Amniotic stem cell (primary cell): Measurements from ENCODE around the gene TRIM44.
"Not testable (repeated sequence)": the region's sequence is repeated elsewhere in the genome, so short reads cannot be mapped to it uniquely, and the experiment has no call there.

Source experiments
- DNase-seq: peaks from one replicate; lab custom pipeline; 2025; lab: John Stamatoyannopoulos, UW

The TRIM44 gene

DNA sequence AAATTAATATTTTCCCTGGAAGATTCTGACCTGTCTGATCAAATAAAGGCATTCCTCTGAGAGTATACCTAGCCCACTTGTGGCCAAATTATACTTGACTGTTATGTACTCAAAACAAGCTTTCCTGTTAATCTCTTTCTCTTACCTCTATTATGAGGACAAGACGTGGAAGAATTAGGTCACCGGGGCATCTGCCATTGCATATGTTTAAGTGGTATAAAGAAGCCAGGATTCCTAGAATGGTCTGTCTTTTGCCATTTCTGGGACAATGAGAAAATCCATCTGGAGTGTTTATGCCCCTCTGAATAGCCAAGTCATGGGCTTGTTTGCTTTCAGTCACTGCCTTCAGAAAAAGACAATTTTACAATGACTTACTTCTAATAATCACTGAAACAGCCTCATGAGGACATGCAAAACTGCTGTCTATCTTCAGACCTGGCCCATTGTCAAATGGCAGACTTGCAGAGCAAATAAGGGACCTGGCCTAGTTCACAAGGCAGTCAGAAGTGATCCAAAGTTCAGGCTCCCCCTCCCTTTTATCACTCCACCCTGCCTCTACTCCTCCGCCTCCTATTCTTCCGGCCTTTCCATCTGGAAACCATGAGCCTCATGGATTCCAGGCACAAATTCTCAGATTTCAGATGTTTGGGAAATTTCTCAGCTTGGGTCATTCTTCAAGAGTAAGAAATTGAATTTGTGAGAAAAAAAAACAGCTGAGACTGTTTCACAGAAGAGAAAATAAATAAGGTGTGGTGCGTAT, 153.2 kb downstream of the TRIM44 start:
- no peak for DNase-seq

DNA sequence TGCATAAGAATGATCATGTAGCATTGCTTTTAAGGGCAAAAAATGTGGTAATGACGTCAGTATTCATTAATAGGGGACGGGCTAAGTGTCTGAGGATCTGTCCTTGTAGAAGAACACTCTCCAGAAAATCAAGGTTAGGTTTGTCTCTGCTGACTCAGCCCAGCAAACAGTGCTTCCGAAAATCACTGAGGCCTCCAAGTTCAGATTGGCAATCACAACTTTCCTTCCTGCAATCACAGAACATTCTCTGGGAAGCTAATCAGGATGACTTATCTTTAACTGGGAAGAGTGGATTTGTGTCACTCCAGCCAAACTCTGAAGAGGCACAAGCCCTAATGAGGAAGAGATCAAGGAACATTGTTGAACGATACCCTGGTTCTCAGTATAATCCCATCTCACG, 158.0 kb downstream of the TRIM44 start:
- no peak for DNase-seq

DNA sequence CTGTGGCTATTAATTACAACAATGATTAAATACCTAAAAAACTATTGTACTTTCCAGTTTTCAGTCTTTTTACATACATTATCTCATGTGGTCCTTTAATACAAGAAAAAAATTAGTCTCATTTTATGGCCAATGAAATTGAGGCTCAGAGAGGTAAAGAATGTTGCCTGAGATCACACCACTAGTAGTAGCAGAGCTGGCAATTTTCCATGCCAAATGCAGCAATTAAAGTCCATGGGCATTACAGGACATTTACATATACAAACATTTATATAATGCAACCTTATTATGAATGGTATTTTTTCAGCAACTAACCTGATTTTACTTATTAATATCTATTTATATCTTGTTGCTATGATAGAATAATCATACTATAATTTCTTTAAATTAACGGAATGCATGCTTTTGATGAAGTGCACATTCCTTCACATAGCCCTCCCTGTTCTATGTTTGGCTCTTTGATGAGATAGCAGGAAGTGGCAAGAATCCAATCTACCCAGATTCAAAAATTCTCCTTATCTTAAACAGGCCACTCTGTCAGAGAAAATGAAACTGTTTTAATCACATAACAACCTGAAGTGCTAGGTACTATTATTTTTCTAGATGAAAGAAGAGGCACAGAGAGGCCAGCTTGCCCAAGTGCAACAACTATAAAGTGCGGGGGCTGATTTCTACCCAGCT, 160.4 kb downstream of the TRIM44 start:
- no peak for DNase-seq

DNA sequence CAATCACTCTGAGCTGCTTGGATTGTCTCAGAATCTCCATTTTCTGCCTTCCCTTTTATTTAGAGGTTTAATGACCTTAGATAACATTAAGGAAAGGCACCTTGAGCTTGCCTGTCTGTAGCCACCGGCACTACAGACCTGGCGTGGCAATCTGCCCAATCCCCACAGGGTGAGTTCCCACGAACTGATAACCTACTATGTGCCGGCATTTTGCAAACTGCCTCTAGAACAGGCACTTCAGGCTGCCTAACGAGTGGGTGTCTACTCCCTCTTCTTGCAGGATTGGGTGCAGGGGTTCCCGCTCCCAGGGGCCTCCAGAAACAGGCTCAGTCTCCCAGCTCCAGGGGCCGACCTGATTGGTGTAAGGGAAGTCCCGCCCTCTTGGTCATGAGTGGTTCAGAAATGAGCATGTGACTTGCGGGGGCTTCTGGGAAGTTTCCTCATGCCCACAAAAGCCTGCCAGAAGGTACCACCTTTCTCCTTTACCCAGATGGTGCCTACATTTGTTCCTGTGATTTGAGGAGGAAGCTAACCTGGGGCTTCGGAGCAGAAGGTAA, 161.2 kb downstream of the TRIM44 start:
- no peak for DNase-seq

DNA sequence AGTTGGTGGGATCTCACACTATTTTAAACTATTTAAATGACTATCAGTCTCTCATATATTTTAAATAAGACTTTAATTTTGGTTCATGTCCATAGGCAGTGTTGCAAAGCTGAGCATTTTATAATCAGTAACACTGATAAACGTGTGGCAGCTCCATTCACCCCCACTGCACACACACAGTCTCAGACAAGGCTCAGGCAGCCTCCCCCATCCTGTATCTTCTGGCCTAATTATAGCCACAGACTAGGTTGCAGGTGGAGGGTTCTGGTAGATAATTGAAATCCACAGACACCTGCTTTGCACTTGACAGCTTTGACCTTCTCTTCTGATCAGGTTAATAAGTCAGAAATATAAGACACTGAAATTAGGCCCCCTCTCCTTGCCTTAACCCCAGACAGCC, 162.8 kb downstream of the TRIM44 start:
- no peak for DNase-seq

DNA sequence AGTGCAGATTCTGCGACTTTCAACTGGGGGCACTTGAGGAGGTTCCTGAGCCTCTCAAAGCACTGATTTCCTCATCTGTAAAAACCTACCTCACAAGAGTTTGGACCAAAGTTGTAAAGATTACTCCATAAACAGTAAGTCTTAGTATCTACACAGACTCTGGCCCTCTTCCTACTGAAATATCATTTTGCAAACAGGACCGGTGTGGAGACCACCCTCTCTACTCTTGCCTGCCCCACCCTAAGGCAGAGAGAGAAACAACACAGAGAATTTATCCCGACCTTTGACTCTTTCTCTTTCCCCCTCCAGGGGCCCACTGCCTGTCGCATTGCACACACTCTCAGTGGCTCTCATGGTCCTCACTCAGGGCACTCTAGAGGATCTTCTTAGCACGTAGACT, 163.4 kb downstream of the TRIM44 start:
- no peak for DNase-seq

DNA sequence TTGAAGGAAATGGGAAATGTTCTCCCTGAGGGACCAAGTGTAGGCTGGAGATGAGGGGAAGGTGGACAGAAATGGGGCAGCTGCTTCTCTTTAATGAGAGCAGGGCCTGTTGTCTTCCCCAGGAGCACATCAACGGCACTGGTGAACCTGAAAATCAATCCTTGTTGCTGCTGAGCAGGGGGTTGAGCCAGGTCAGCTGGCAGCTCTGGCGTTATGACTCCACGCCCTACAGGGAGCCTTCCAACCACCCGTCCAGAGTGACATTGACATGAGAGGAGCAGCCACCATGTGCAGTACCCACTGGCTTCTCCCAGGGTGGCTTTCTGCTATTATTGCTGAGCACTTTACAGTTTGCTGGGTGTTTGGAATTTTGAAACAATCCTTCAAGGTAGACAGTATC, 164.4 kb downstream of the TRIM44 start:
- DNase-seq: no peak

DNA sequence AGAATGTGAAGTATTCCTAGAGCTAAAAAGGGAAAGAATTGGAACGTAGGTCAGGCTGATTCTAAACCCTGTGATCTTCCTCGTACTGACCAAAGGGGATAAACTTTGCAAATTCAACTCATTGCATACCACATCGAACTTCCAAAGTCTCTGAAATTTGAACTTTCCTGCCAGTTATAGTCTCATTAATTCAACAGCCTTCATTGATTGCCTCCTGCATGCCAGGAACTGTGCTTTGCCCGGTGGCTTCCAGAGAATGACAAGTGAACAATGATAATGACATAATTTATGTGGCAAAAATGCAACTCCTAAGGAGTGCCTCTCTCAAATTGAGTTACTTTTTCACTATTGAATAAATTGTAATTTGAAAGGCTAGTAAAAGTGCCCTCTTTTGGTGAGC, 173.6 kb downstream of the TRIM44 start:
- no peak for DNase-seq

DNA sequence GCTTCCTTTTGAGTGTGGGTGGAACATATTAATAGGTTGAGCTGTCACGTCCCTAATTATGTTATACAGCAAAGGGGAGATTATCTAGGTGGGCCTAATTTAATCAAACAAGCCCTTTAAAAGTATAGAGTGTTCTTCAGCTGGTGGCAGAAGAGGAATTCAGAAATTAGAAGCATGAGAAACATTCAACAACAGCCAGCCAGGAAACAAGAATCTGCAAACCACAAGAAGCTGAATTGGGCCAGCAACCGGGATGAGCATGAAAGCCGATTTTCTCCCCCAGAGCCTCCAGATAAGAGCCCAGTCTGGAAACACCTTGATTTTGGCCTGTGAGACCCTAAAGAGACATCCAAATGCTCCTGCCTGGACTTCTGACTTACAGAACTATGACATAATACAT, 175.5 kb downstream of the TRIM44 start:
- no peak for DNase-seq

DNA sequence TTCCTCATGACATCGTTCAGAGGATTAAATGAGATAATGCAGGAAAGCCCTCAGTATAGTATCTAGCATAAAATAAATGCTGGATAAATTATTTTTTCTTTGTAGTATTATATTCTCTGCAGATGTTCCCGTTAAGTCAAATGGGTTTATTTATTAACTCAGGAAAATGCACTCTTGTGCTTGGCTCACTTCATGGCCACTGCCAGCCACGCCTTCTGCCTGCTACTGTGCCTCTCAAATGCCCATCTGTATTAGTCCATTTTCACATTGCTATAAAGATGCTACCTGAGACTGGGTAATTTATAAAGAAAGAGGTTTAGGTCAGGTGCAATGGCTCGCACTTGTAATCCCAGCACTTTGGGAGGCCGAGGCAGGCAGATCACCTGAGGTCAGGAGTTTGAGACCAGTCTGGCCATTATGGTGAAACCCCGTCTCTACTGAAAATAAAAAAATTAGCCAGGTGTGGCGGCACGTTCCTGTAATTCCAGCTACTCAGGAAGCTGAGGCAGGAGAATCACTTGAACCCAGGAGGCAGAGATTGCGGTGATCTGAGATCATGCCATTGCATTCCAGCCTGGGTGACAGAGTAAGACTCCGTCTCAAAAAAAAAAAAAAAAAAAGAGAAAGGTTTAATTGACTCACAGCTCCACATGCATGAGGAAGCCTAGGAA, 176.3 kb downstream of the TRIM44 start:
- DNase-seq: not testable (repeated sequence)

DNA sequence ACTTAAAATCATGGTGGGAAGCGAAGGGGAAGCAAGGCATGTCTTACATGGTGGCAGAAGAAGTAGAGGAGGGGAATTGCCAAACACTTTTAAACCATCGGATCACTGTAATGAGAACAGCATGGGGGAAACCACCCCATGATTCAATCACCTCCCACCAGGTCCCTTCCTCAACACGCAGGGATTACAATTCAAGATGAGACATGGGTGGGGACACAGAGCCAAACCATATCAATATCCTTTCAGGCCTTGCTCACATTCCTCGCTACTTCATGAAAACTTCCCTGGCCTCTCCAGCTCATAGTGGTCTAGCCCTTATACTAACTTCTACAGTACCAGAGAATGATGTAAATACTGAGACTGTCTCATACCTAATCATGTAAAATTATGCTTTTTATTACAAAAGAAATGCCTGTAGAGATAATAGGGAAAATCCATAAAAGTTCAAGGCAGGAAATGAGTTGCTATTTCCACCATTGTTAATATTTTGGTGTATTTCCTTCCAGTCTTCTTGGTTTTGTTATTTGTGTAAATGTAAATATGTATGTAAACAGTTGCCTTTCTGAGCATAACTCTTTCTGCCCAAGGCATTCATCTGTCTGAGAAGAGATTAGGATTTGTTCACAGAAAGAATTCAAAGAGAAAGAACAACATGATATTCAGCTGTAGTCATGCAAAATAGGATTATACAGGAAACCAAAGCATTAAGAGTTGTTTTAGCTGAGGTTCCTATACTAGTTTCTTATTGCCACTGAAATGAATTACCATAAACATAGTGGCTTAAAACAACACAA, 177.0 kb downstream of the TRIM44 start:
- DNase-seq: no peak

DNA sequence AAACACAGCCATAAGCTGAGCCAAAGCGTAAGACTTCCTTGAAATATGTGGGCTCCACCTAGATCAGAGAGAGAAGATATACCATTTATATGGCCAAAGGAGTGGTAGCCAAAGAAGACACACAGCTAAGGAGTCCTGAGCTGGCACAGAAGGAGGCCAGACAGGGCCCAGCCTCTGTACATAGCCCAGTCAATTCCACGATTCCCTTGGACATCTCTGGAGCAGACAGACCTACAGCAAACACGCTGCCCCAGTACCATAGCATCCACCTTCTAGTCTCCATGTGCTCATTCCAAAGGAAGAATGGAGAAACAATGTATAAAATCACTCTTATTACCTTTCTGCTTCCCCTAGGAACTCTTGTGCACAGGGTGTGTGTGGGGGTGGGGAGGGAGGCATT, 179.2 kb downstream of the TRIM44 start:
- DNase-seq: no peak

DNA sequence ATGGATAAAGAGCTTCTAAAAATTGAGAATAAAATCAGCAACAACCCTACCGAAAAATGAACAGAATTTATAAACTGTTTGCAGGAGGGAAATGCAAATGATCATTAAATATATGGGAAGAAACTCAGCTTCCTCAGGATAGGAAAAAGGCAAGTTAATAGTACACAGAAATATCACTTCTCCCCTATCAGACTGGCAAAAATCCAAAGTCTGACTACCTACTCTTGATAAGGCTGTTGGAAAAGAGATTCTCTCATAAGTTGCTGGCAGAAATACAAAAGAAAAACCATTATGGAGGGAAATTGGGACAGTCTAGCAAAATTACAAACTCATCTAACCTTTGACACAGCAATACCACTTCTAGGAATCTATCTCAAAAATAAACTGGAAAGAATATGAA, 180.4 kb downstream of the TRIM44 start:
- no peak for DNase-seq

DNA sequence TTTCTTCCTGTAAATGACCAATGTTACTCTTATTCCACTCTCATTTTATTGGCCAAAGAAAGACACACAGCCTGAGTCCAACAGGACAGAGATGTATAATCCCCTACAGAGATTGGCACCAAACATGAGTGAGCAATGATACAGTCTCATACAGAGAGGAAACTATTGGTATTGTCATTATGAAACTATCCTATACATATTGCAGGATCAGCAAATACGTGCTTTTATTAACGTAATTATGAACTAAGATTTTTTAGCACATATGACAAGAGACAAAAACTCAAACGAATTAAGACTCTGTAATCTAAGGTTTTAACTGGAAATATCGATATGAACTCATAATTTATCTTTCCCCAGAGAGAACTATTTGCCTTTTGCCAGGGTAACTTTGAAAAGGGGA, 182.0 kb downstream of the TRIM44 start:
- DNase-seq: no peak

DNA sequence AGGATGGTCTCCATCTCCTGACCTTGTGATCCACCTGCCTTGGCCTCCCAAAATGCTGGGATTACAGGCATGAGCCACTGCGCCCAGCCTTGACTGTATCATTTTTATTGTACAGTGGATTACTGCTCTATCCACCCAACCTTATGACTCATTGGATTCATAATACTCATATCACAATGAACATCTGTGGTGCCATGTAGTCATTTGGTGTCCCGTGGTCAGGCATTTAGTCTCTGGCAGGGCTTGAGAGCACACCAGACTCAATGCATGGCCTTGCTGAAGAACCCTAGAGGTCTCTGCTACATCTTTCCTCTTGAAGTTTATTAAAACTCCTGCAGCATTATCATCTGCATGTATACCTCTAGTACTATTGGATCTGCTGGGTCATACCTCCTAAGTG, 183.3 kb downstream of the TRIM44 start:
- DNase-seq: no peak

DNA sequence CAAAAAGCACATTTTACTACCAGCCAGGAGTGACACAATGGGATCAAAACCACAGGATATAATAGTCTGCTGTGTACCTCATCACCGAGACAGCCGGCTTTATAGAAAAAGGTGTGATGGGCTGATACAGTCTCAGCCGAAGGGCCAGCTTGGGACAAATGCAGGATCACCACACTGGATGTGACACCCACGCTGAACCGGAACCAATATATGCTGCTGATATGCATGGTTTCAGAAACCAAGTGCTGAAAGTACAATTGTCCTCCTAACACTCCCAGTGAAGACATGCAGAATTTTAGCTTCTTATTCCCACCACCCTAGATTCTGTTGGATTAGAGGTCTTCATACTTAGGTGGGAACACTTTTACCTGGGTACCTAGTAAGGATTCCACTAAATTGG, 184.3 kb downstream of the TRIM44 start:
- no peak for DNase-seq

DNA sequence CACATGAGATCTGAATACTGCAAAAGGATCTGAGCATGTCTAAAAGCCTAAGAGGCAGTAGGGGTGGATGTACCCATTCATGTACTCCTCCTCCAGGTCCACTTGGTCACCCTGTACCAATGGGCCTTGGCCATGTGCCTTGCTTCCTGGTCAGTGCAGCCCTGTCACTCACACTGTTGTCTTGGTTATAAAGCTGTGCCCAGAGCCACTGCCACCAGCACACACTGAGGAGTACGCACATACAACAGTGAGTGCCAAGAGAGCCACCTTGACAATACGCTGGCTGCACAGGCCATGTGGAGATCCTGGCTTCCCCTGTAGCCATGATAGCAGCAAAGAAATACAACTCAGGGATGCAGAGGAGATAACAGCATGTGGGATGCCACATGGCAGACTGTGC, 184.9 kb downstream of the TRIM44 start:
- DNase-seq: no peak

DNA sequence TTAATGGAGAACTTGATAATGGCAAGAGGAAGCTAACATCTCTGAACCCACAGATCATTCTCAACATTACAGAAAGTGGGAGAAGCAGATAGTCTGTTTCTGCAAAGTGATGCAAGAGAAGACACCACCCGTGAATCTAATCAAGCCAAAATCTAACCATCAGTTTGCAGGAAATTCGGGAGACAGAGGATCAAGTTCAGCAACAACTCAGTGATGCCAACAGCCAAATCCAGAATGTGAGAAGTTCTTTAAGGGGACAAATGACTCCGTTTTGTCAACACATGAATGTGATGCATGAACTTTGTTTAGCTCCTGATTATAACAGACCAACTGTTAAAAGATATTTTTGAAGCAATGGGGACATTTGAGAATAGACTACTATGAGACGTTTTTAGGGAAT, 186.0 kb downstream of the TRIM44 start:
- no peak for DNase-seq

DNA sequence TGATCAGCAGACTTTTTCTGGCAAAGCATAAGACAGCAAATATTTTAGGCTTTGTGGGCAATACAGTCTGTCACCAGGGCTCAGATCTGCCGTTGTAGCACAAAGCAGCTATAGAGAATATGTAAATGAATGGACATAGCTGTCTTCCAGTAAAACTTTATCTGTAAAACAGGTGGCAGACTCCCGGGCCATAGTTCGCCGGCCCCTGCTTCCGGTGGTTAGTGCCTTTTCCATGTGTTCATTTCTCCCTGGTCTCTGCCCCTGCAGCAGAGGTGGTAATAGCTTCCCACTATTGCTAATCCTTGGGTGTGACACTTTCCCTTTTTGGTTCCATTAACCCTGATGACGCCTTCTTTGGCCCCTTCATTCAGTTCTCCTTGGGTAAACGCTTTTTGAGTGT, 187.6 kb downstream of the TRIM44 start:
- no peak for DNase-seq

DNA sequence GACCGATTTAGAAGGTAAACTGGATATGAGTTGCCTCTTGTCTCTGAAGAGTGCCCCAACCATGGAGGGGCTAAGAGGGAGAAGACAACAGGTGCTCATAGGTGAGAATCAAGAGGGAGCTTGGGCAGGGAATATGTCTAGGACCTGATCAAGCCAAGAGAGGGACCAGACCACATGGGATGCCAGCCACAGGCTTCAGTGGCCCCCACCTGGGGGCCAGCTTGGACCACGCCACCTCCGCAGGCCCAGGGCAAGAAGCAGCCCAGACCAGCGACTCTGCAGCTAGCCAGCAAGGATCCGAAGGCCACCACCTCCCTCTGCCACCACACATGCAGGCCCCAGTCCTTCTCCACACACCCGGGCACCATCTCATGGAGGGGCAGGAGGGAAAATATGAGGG, 188.8 kb downstream of the TRIM44 start:
- DNase-seq: no peak

DNA sequence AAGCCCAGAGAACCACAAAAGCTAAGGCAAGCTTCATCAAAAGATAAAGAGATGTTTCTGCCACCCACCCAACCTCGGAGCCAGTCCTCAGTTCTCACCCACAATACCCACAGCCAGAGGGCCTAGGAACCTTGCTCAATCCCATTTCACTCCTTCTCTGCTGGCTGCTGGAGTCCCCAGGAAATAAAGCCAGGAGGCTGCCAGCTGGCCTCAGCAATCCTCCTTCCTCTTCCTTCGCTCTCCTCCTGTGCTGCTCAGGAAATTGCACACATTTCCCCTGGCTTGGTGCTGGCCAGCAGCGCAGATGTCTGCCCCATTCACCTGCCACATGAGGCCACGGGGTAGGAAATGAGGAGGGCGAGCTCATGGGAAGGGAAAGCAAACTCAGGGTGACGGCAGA, 189.5 kb downstream of the TRIM44 start:
- no peak for DNase-seq

DNA sequence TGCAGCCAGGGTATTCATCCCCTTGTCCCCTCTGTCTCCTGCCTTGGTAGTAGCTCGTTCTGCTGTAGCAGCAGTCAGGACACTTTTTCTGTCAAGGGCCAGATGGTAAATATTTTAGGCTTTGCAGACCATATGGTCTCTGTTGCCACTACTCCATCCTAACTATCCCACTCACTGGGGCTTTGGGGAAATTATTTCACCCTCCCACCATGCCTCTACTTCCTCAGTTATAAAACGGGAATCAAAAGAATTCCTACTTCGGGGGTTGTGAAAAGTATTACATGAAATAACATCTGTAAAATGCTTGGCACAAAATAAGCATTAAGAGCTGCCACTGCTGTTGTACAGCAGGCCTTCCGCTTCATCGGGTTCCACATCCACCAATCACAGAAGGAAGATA, 191.4 kb downstream of the TRIM44 start:
- no peak for DNase-seq
